Stomach smooth muscle (tissue), 2 donors: ENCODE data around the gene KRT20.

Source experiments
- H3K27ac ChIP-seq: one replicate; pipeline ENCODE4 v1.7.0; 2013; ENCODE audit warnings: mild to moderate bottlenecking, low read length, inconsistent platforms
- H3K27me3 ChIP-seq, 2 donors: one replicate each; pipeline ENCODE4 v1.7.0; 2013; ENCODE audit warnings: low read length in 2 of 2; ENCODE audit not compliant: insufficient read depth in 2 of 2, control insufficient read depth in 1 of 2
- H3K36me3 ChIP-seq, 2 donors: one replicate each; pipeline ENCODE4 v1.7.0; 2013; ENCODE audit warnings: low read length in 2 of 2; ENCODE audit not compliant: control insufficient read depth in 2 of 2, insufficient read depth in 2 of 2
- H3K4me1 ChIP-seq: one replicate; pipeline ENCODE4 v1.7.0; 2013; ENCODE audit warnings: low read length; ENCODE audit not compliant: control insufficient read depth, insufficient read depth
- H3K4me3 ChIP-seq, 2 donors: one replicate each; pipeline ENCODE4 v1.7.0; 2013; ENCODE audit warnings: low read length in 2 of 2
- H3K9ac ChIP-seq, 2 donors: one replicate each; pipeline ENCODE4 v1.7.0; 2013; ENCODE audit warnings: low read length in 2 of 2, mild to moderate bottlenecking in 1 of 2
- H3K9me3 ChIP-seq, 2 donors: one replicate each; pipeline ENCODE4 v1.7.0; 2013; ENCODE audit warnings: low read length in 2 of 2; ENCODE audit not compliant: control insufficient read depth in 2 of 2
- donor health status: healthy.
- donor health status: Pancreatic carcinoma.

Gene KRT20

GRCh38 chr17:40836020-40836419, 49.0 kb downstream of the KRT20 start:
- H3K27ac ChIP-seq = no peak overlapping the region
- no peak overlapping the region for H3K4me3 ChIP-seq
- H3K4me1 ChIP-seq = no peaks in the 10 kb centered on the region
- H3K27me3 ChIP-seq = no peaks in the 10 kb centered on the region
- no peak overlapping the region for H3K9ac ChIP-seq
- peaks cover 3% of the 10 kb centered on the region in 2 donors for H3K36me3 ChIP-seq
- no peaks in the 10 kb centered on the region for H3K9me3 ChIP-seq

GRCh38 chr17:40833882-40834281, 51.2 kb downstream of the KRT20 start:
- no peak overlapping the region for H3K27ac ChIP-seq
- no peak overlapping the region for H3K9ac ChIP-seq
- no peaks in the 10 kb centered on the region for H3K27me3 ChIP-seq
- H3K9me3 ChIP-seq = no peaks in the 10 kb centered on the region
- H3K4me1 ChIP-seq = no peaks in the 10 kb centered on the region
- H3K4me3 ChIP-seq = no peak overlapping the region
- peaks cover 3% of the 10 kb centered on the region in 2 donors for H3K36me3 ChIP-seq

- H3K27ac ChIP-seq = no peak overlapping the region
Observed at GRCh38 chr17:40832840-40833239, 52.2 kb downstream of the KRT20 start.

GRCh38 chr17:40830085-40830776, 54.8 kb downstream of the KRT20 start:
- H3K27ac ChIP-seq = no peak overlapping the region
- no peak overlapping the region for H3K9ac ChIP-seq
- H3K4me1 ChIP-seq = no peaks in the 10 kb centered on the region
- H3K27me3 ChIP-seq = no peaks in the 10 kb centered on the region
- peaks cover 0 to 3% of the 10 kb centered on the region in 2 donors for H3K36me3 ChIP-seq
- H3K4me3 ChIP-seq = no peak overlapping the region
- no peaks in the 10 kb centered on the region for H3K9me3 ChIP-seq

More at GRCh38 chr17:40832840-40833239, 52.2 kb downstream of the KRT20 start:
- H3K9me3 ChIP-seq = no peaks in the 10 kb centered on the region
- no peaks in the 10 kb centered on the region for H3K27me3 ChIP-seq
- H3K4me3 ChIP-seq = no peak overlapping the region
- peaks cover 3% of the 10 kb centered on the region in 2 donors for H3K36me3 ChIP-seq
- H3K4me1 ChIP-seq = no peaks in the 10 kb centered on the region
- no peak overlapping the region for H3K9ac ChIP-seq

- H3K4me1 ChIP-seq = no peaks in the 10 kb centered on the region
- H3K9me3 ChIP-seq = no peaks in the 10 kb centered on the region
- no peaks in the 10 kb centered on the region for H3K27me3 ChIP-seq
- no peaks in the 10 kb centered on the region for H3K36me3 ChIP-seq
- no peak overlapping the region for H3K4me3 ChIP-seq
- H3K27ac ChIP-seq = no peak overlapping the region
- H3K9ac ChIP-seq = no peak overlapping the region
Observed at GRCh38 chr17:40828454-40829044, 56.5 kb downstream of the KRT20 start.

- Histone ChIP-seq H3K27ac (no peak overlapping the region), H3K9ac (no peak overlapping the region), H3K4me3 (no peak overlapping the region), H3K4me1 (no peaks in the 10 kb centered on the region), H3K36me3 (no peaks in the 10 kb centered on the region), H3K27me3 (no peaks in the 10 kb centered on the region), H3K9me3 (no peaks in the 10 kb centered on the region)
Observed at GRCh38 chr17:40827746-40828453, 57.1 kb downstream of the KRT20 start.
